Panc1 (cell line): ENCODE results near the gene CABP2. TPM values are rescaled to one million over a fixed set of nuclear protein-coding genes. Genes with fewer than 3 reads are reported as not detected.
"Not testable (repeated sequence)": the region's sequence is repeated elsewhere in the genome, so short reads cannot be mapped to it uniquely, and the experiment has no call there.

Experiments
- ATAC-seq: fragments of 200-7000 bp; cut with Tn5 transposase; 2 replicates; pipeline ENCODE4 v1.9.1; 2020; ENCODE audit warnings: mild to moderate bottlenecking, moderate library complexity
- BruUV-seq: library from RNA; stranded (reverse); fragments of 400-500 nt; replicated peaks from 2 replicates; lab custom pipeline; 2021; lab: Mats Ljungman, UMichigan
- CTCF ChIA-PET: fragments of 300-600 bp; sonication (Branson Sonifier 250); formaldehyde crosslinking; loops from one replicate; lab custom pipeline; 2022; ENCODE audit warnings: antibody characterized with exemption; lab: Charles Lee
- POLR2A ChIA-PET: fragments of 300-600 bp; sonication (Branson Sonifier 250); formaldehyde crosslinking; loops from one replicate; lab custom pipeline; 2022; ENCODE audit warnings: antibody characterized with exemption; lab: Charles Lee
- DNase-seq: peaks from one replicate; pipeline ENCODE4 v3.0.0-alpha.2; 2010; ENCODE audit warnings: low read depth, low spot score
- H3K27ac ChIP-seq: 2 replicates; pipeline ENCODE4 v1.5.1; 2011; ENCODE audit warnings: mild to moderate bottlenecking, low read length, inconsistent platforms
- H3K27me3 ChIP-seq: fragments of 200-500 bp; sonication (Bioruptor generic); 2 replicates; pipeline ENCODE4 v1.6.0; 2014; ENCODE audit warnings: low read length, inconsistent platforms; ENCODE audit not compliant: control insufficient read depth, insufficient read depth
- H3K36me3 ChIP-seq: fragments of 200-500 bp; sonication (Bioruptor generic); 2 replicates; pipeline ENCODE4 v1.5.1; 2014; ENCODE audit warnings: inconsistent platforms, mild to moderate bottlenecking, low read length, moderate library complexity; ENCODE audit not compliant: control insufficient read depth, insufficient read depth
- H3K4me1 ChIP-seq: 2 replicates; pipeline ENCODE4 v1.5.1; 2011; ENCODE audit warnings: inconsistent platforms, mild to moderate bottlenecking, low read length, moderate library complexity; ENCODE audit not compliant: control insufficient read depth, insufficient read depth
- H3K4me3 ChIP-seq, 2 experiments: 2 replicates each; pipeline ENCODE4 v1.5.1; 2011 to 2012; ENCODE audit warnings: low read depth in 2 of 2, low read length in 2 of 2, mild to moderate bottlenecking in 2 of 2, inconsistent platforms in 1 of 2, moderate library complexity in 1 of 2
- H3K9me3 ChIP-seq: fragments of 200-500 bp; sonication (Bioruptor generic); 2 replicates; pipeline ENCODE4 v1.5.1; 2014; ENCODE audit warnings: low read depth, mild to moderate bottlenecking, inconsistent platforms, low read length, moderate library complexity; ENCODE audit not compliant: control insufficient read depth, insufficient read depth
- CTCF ChIP-seq: fragments of 450-650 bp; IDR thresholded peaks from 2 replicates; pipeline ENCODE4 v1.5.1; 2017; ENCODE audit warnings: mild to moderate bottlenecking
- POLR2AphosphoS5 ChIP-seq: IDR thresholded peaks from 2 replicates; pipeline ENCODE4 v1.6.1; 2012; ENCODE audit warnings: mild to moderate bottlenecking, low read depth, low read length, moderate library complexity
- REST ChIP-seq, 2 experiments: IDR thresholded peaks; 2 replicates each; pipeline ENCODE4 v1.6.1; 2011 to 2012; ENCODE audit warnings: low read depth in 2 of 2, control low read depth in 1 of 2, low read length in 1 of 2, mild to moderate bottlenecking in 1 of 2, moderate library complexity in 1 of 2; ENCODE audit not compliant: insufficient read depth in 1 of 2
- SIN3A ChIP-seq: IDR thresholded peaks from 2 replicates; pipeline ENCODE4 v1.6.1; 2012; ENCODE audit warnings: low read depth, mild to moderate bottlenecking, low read length, moderate library complexity, borderline replicate concordance; ENCODE audit not compliant: insufficient read depth
- TCF7L2 ChIP-seq: IDR thresholded peaks from 2 replicates; pipeline ENCODE4 v1.6.1; 2011; ENCODE audit warnings: mild to moderate bottlenecking, low read depth, low read length, inconsistent platforms
- in situ Hi-C: cut with HindIII; loops from 2 replicates; pipeline ENCODE4 v1.10.0; 2016; ENCODE audit warnings: low sequenced_read_pairs, low pct_unique_long_range_greater_than_20kb
- intact Hi-C: fragments of 100-400 bp; cut with micrococcal nuclease; formaldehyde crosslinking; loops from one replicate; pipeline ENCODE4 v1.10.0; 2022; ENCODE audit not compliant: unreplicated experiment
- total RNA-seq: library from RNA; stranded (reverse); gene quantifications from one replicate; pipeline ENCODE4 v1.2.1, GENCODE V29; 2021; ENCODE audit not compliant: unreplicated experiment

Gene CABP2
- total RNA-seq, 1 experiment from 2014 or later: not detected

- ChIA-PET POLR2A (interaction anchor here (0.6 kb wide), 1 partner anchor 21 kb away, joined by 7 read pairs; no protein-coding TSS in a partner anchor), CTCF (interaction anchor here (0.6 kb wide), 1 partner anchor 144 kb away, joined by 5 read pairs; no protein-coding TSS in a partner anchor)
- Histone ChIP-seq H3K4me3 (no peak overlapping the region), H3K36me3 (no peaks in the 10 kb centered on the region), H3K9me3 (no peaks in the 10 kb centered on the region), H3K27me3 (no peaks in the 10 kb centered on the region), H3K4me1 (peaks cover 3% of the 10 kb centered on the region; the same call in 1 of the 2 replicates), H3K27ac (no peak overlapping the region)
- ATAC-seq: no peak
- intact Hi-C loops: no loop called here
- no peak for DNase-seq
- in situ Hi-C loops: no loop called here
- BruUV-seq: no TSS peak
- TF ChIP-seq CTCF (no peak), POLR2AphosphoS5 (no peak), REST (IDR thresholded peaks at IDR 0.05; ENCODE audit: insufficient read depth in 1 of 2, low read depth in 2 of 2, low read length in 1 of 2) (no peak)
These were observed 25.4 kb upstream of the CABP2 start for GRCh38 chr11:67548555-67549110.

DNA sequence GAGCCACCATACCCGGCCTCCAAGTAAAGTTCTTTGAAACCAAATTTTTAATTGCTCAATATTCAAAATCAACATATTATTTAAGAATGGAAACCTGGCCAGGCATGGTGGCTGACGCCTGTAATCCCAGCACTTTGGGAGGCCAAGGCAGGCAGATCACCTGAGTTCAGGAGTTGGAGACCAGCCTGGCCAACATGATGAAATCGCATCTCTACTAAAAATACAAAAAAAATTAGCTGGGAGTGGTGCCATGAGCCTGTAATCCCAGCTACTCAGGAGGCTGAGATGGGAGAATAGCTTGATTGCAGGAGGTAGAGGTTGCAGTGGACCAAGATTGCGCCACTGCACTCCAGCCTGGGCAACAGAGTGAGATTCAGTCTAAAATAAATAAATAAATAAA is 24.9 kb upstream of the CABP2 start:
- DNase-seq, H3K4me3 ChIP-seq, intact Hi-C loops, H3K36me3 ChIP-seq, H3K27ac ChIP-seq, H3K9me3 ChIP-seq, BruUV-seq, in situ Hi-C loops, H3K4me1 ChIP-seq, H3K27me3 ChIP-seq, ATAC-seq: not testable (repeated sequence)
- POLR2A ChIA-PET: interaction anchor here (0.6 kb wide), 1 partner anchor 62 kb away, joined by 14 read pairs; no protein-coding TSS in a partner anchor
- CTCF ChIA-PET: interaction anchor here (0.7 kb wide), 1 partner anchor 358 kb away, joined by 3 read pairs; no protein-coding TSS in a partner anchor

DNA sequence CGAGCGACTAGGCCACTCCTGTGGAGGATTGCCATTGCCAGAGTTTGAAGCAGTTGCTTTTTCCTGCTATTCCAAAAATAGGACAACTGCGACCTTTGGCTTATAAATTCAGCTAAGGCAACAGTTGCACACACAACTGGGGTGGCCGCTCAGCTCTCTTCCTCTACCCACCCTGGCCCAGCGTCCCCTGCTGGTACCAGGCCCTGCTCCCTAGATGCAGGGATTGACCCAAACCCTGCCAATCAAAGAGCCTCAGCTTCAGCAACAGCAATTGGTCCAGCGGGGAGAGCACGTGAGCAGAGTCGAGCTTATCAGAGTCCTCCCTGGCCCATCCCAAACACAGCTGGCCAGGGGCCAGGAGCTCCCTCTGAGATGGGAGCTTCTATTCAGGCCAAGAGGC is 22.0 kb upstream of the CABP2 start:
- ChIA-PET POLR2A (interaction anchor here (0.6 kb wide), 1 partner anchor 37 kb away, joined by 3 read pairs; no protein-coding TSS in a partner anchor), CTCF (interaction anchor here (0.6 kb wide), 1 partner anchor 169 kb away, joined by 4 read pairs; no protein-coding TSS in a partner anchor)
- BruUV-seq: no TSS peak
- Histone ChIP-seq H3K27ac (no peak overlapping the region), H3K4me3 (no peak overlapping the region), H3K4me1 (peaks cover 3% of the 10 kb centered on the region; the same call in 1 of the 2 replicates), H3K36me3 (no peaks in the 10 kb centered on the region), H3K9me3 (no peaks in the 10 kb centered on the region), H3K27me3 (no peaks in the 10 kb centered on the region)
- no peak for TF ChIP-seq POLR2AphosphoS5
- no peak for TF ChIP-seq SIN3A
- TF ChIP-seq TCF7L2: no peak
- no peak for TF ChIP-seq CTCF
- no peak for TF ChIP-seq REST (IDR thresholded peaks at IDR 0.05; ENCODE audit: insufficient read depth in 1 of 2, low read depth in 2 of 2, low read length in 1 of 2)
- in situ Hi-C loops (no loop called here), intact Hi-C loops (no loop called here)
- ATAC-seq (no peak), DNase-seq (no peak)
